NCI-H1417 treated with DMSO at 0.1 percent for 48 hours (cell line): ENCODE results near the gene PRAMEF6.
"Not testable (repeated sequence)": the region's sequence is repeated elsewhere in the genome, so short reads cannot be mapped to it uniquely, and the experiment has no call there.

Experiments
- DNase-seq: peaks from one replicate; lab custom pipeline; 2025; lab: John Stamatoyannopoulos, UW

Gene PRAMEF6

DNA sequence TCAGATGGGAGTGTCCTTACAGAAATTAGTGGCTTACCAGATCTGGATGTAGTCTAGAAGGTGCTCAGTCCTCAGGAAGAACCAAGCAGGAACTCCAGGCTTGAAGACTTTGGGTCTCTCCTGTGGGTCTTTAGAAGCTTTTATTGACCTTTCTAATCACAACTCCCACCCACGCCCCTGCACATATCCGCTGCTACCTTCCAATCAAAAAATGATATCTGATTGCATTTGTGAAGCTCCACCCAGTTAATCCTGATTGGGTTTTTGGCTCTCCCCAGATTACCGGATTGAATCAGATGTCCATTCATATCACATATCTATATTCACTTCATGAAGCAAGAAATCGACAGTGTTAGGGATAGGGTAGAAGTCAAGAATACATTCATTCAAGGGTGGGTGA is at the start of gene PRAMEF6:
TSS of gene PRAMEF6 (minus strand) at position 101 of the 400 bp plus-strand sequence. CDS start 5,062 bp downstream, outside the sequence.
- not testable (repeated sequence) for DNase-seq

- DNase-seq, result not testable (repeated sequence)
These were observed 23.0 kb downstream of the PRAMEF6 start for GRCh38 chr1:12924368-12924767.

DNA sequence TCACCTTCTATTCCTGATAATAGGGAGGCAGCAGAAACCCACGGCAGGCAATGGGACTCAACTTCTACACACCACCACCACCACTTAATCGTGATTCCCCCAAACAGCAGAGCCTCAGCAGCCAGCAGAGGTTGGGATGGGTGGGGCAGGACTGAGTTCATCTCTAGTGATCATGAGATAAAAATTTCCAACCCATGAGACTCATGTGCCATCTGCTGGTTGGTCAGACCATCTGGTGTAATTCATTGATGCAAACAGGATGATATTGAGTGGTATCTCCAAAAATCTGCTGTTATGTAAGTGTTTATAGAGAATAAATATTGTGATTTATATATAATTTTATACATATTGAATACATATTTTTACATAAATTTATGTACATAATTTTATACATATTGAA is 25.6 kb downstream of the PRAMEF6 start:
- not testable (repeated sequence) for DNase-seq

GRCh38 chr1:12916310-12916709 is 31.1 kb downstream of the PRAMEF6 start, which contains the start of gene PRAMEF7:
Gene PRAMEF7, plus strand, starts transcription at chr1:12916610. Its CDS starts 1,083 bp downstream, at chr1:12917693.
- DNase-seq, result not testable (repeated sequence)

GRCh38 chr1:12903793-12904572 is 43.4 kb downstream of the PRAMEF6 start:
- DNase-seq, result not testable (repeated sequence)

GRCh38 chr1:12899186-12899585 is 48.2 kb downstream of the PRAMEF6 start:
- DNase-seq, result not testable (repeated sequence)

GRCh38 chr1:12898170-12898569 is 49.2 kb downstream of the PRAMEF6 start, which contains the start of gene PRAMEF10:
Gene PRAMEF10, minus strand, starts transcription at chr1:12898270. Its CDS starts 2,423 bp downstream, at chr1:12895847.
- DNase-seq, result not testable (repeated sequence)
